ENCODE results near the gene BACE2. TPM values are rescaled to one million over a fixed set of nuclear protein-coding genes. Genes with fewer than 3 reads are reported as not detected.

BACE2 gene
- total and polyA plus RNA-seq, 4 donors, result 1.7 to 16.7 (median 5.6) TPM

GRCh38 chr21:41147096-41147978 is 20.6 kb upstream of the BACE2 start:
- no peak overlapping the region for H3K27ac ChIP-seq (ENCODE audit: low read depth in 1 of 2, low read length in 2 of 2)
- peaks cover 0 to 3% (median 0%) of the 10 kb centered on the region in 4 donors for H3K27me3 ChIP-seq (ENCODE audit: control insufficient read depth in 4 of 4, insufficient read depth in 4 of 4, low read length in 3 of 4)
- H3K4me3 ChIP-seq (ENCODE audit: low read depth in 1 of 3, low read length in 3 of 3), result no peak overlapping the region
- no peaks in the 10 kb centered on the region for H3K36me3 ChIP-seq (ENCODE audit: control insufficient read depth in 4 of 4, insufficient read depth in 3 of 4, low read depth in 1 of 4, low read length in 3 of 4)
- H3K9me3 ChIP-seq (ENCODE audit: control insufficient read depth in 4 of 4, low read length in 3 of 4), result no peaks in the 10 kb centered on the region
- 65% methylated on average over 13 of the region's 13 CpGs for WGBS
- TF ChIP-seq, protein P1, sequence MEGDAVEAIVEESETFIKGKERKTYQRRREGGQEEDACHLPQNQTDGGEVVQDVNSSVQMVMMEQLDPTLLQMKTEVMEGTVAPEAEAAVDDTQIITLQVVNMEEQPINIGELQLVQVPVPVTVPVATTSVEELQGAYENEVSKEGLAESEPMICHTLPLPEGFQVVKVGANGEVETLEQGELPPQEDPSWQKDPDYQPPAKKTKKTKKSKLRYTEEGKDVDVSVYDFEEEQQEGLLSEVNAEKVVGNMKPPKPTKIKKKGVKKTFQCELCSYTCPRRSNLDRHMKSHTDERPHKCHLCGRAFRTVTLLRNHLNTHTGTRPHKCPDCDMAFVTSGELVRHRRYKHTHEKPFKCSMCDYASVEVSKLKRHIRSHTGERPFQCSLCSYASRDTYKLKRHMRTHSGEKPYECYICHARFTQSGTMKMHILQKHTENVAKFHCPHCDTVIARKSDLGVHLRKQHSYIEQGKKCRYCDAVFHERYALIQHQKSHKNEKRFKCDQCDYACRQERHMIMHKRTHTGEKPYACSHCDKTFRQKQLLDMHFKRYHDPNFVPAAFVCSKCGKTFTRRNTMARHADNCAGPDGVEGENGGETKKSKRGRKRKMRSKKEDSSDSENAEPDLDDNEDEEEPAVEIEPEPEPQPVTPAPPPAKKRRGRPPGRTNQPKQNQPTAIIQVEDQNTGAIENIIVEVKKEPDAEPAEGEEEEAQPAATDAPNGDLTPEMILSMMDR (IDR thresholded peaks at IDR 0.05; ENCODE audit: low read depth, low read length, missing input control), result no peak
- TF ChIP-seq GABPA (IDR thresholded peaks at IDR 0.05 in 1 of 2, conservative IDR thresholded peaks at IDR 0.05 in 1 of 2) (no peak), EGR1 (IDR thresholded peaks at IDR 0.05; ENCODE audit: low read depth in 2 of 2) (no peak), HNF4G (IDR thresholded peaks at IDR 0.05) (no peak), HNF4A (conservative IDR thresholded peaks at IDR 0.05) (no peak), REST (IDR thresholded peaks at IDR 0.05) (no peak), RAD21 (IDR thresholded peaks at IDR 0.05) (no peak), SP1 (IDR thresholded peaks at IDR 0.05) (no peak), JUND (IDR thresholded peaks at IDR 0.05) (no peak), TAF1 (conservative IDR thresholded peaks at IDR 0.05) (no peak), NR2F2 (IDR thresholded peaks at IDR 0.05) (no peak), YY1 (IDR thresholded peaks at IDR 0.05) (no peak), FOXA2 (IDR thresholded peaks at IDR 0.05) (no peak), RXRA (IDR thresholded peaks at IDR 0.05) (no peak), FOXA1 (IDR thresholded peaks at IDR 0.05) (no peak)
- TF ChIP-seq, protein P2, sequence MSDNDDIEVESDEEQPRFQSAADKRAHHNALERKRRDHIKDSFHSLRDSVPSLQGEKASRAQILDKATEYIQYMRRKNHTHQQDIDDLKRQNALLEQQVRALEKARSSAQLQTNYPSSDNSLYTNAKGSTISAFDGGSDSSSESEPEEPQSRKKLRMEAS (IDR thresholded peaks at IDR 0.05), result no peak
- TF ChIP-seq, protein P3, sequence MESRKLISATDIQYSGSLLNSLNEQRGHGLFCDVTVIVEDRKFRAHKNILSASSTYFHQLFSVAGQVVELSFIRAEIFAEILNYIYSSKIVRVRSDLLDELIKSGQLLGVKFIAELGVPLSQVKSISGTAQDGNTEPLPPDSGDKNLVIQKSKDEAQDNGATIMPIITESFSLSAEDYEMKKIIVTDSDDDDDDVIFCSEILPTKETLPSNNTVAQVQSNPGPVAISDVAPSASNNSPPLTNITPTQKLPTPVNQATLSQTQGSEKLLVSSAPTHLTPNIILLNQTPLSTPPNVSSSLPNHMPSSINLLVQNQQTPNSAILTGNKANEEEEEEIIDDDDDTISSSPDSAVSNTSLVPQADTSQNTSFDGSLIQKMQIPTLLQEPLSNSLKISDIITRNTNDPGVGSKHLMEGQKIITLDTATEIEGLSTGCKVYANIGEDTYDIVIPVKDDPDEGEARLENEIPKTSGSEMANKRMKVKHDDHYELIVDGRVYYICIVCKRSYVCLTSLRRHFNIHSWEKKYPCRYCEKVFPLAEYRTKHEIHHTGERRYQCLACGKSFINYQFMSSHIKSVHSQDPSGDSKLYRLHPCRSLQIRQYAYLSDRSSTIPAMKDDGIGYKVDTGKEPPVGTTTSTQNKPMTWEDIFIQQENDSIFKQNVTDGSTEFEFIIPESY (IDR thresholded peaks at IDR 0.05), result no peak
- TF ChIP-seq, protein P4, sequence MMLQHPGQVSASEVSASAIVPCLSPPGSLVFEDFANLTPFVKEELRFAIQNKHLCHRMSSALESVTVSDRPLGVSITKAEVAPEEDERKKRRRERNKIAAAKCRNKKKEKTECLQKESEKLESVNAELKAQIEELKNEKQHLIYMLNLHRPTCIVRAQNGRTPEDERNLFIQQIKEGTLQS (IDR thresholded peaks at IDR 0.05), result no peak
- H3K9ac ChIP-seq (ENCODE audit: low read depth in 1 of 2, low read length in 2 of 2), result no peak overlapping the region
- no peaks in the 10 kb centered on the region for H3K4me1 ChIP-seq (ENCODE audit: control insufficient read depth in 4 of 4, insufficient read depth in 4 of 4, low read length in 3 of 4)
- DNase-seq (ENCODE audit: low spot score), result no peak

All from liver (tissue), 9 donors.